ENCODE results near the gene EFNA4.
A peak's percentile ranks its signal among the peaks of the same experiment; 100 is the strongest.

The EFNA4 gene

DNA sequence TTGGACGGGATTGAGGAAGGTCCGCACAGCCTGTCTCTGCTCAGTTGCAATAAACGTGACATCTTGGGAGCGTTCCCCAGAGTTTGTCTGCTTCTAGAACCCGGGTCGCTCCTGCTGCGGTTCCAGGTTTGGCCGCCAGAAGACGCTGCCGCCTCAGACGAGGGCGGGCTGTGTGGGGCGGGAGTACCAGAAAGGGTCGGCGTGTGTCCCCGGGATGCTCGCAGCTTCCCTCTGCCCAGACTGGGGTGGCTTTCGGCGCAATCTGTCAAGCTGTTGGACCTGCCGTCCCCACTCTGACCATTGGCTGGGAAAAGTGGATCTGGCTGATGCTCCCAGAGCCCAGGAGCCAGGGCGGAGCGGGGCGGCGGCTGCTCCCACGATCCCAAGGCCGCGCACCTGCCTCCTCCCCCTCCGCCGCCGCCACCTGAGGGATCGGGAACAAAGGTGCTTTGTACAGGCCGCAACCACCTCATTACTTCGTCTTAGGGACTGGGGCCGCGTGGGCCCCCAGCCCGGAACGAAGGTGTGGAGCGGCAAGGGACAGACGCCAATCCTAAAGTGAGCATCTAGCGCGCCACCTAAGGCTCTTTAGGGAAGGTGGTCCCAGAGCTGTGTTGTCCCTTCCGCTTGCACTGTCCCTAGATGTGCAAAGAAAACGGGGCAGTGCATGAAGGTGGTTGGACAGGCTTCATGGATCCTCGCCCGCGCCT, 683 bp upstream of the EFNA4 start (continued):
- TF ChIP-seq ZBTB26 (tag by site-specific recombination; optimal IDR thresholded peaks at IDR 0.05) (no peak), ZNF10 (tag by site-specific recombination; IDR thresholded peaks at IDR 0.05) (no peak), ZNF677 (tag by site-specific recombination; IDR thresholded peaks at IDR 0.05) (no peak), ZNF37A (tag by site-specific recombination; IDR thresholded peaks at IDR 0.05) (no peak), ZNF521 (tag by site-specific recombination; IDR thresholded peaks at IDR 0.05) (no peak), ZNF394 (tag by site-specific recombination; IDR thresholded peaks at IDR 0.05; ENCODE audit: borderline replicate concordance) (peak; percentile 26; the same call in 1 of the 2 replicates), ZNF157 (tag by site-specific recombination; IDR thresholded peaks at IDR 0.05) (no peak), MYNN (tag by site-specific recombination; IDR thresholded peaks at IDR 0.05; ENCODE audit: borderline replicate concordance) (no peak), INSM2 (tag by site-specific recombination; IDR thresholded peaks at IDR 0.05) (no peak), ZNF791 (tag by site-specific recombination; IDR thresholded peaks at IDR 0.05) (no peak), ZNF501 (tag by site-specific recombination; IDR thresholded peaks at IDR 0.05) (no peak), REST (tag by site-specific recombination; IDR thresholded peaks at IDR 0.05) (no peak), KLF1 (tag by site-specific recombination; IDR thresholded peaks at IDR 0.05) (peak; percentile 65; the same call in 1 of the 2 replicates), ZNF639 (tag by site-specific recombination; IDR thresholded peaks at IDR 0.05) (no peak), ZNF776 (tag by site-specific recombination; IDR thresholded peaks at IDR 0.05; ENCODE audit: borderline replicate concordance) (no peak), ZNF843 (tag by site-specific recombination; IDR thresholded peaks at IDR 0.05) (no peak), ZNF473 (tag by site-specific recombination; IDR thresholded peaks at IDR 0.05) (no peak), HOXC10 (CRISPR knock-in tag; IDR thresholded peaks at IDR 0.05) (no peak), ZSCAN23 (tag by site-specific recombination; IDR thresholded peaks at IDR 0.05) (no peak), BCL11B (tag by site-specific recombination; IDR thresholded peaks at IDR 0.05; ENCODE audit: low read depth) (no peak), BCL11A (tag by site-specific recombination; IDR thresholded peaks at IDR 0.05; ENCODE audit: low read depth) (no peak), ZNF366 (tag by site-specific recombination; conservative IDR thresholded peaks at IDR 0.05) (0 out of 2 replicates have a peak, but pooled peaks have one; percentile 2), MEIS1 (CRISPR knock-in tag; IDR thresholded peaks at IDR 0.05; ENCODE audit: borderline replicate concordance) (no peak), ZNF146 (tag by site-specific recombination; IDR thresholded peaks at IDR 0.05) (no peak), ZNF19 (tag by site-specific recombination; IDR thresholded peaks at IDR 0.05; ENCODE audit: low read depth) (no peak), ZNF202 (tag by site-specific recombination; IDR thresholded peaks at IDR 0.05; ENCODE audit: borderline replicate concordance) (no peak), ZNF560 (tag by site-specific recombination; IDR thresholded peaks at IDR 0.05; ENCODE audit: borderline replicate concordance) (no peak), ZNF658 (tag by site-specific recombination; IDR thresholded peaks at IDR 0.05) (no peak)
- TF ChIP-seq, protein P1, sequence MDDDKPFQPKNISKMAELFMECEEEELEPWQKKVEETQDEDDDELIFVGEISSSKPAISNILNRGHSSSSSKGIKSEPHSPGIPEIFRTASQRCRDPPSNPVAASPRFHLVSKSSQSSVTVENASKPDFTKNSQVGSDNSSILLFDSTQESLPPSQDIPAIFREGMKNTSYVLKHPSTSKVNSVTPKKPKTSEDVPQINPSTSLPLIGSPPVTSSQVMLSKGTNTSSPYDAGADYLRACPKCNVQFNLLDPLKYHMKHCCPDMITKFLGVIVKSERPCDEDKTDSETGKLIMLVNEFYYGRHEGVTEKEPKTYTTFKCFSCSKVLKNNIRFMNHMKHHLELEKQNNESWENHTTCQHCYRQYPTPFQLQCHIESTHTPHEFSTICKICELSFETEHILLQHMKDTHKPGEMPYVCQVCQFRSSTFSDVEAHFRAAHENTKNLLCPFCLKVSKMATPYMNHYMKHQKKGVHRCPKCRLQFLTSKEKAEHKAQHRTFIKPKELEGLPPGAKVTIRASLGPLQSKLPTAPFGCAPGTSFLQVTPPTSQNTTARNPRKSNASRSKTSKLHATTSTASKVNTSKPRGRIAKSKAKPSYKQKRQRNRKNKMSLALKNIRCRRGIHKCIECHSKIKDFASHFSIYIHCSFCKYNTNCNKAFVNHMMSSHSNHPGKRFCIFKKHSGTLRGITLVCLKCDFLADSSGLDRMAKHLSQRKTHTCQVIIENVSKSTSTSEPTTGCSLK (tag by site-specific recombination; IDR thresholded peaks at IDR 0.05), result no peak
- TF ChIP-seq, protein P2, sequence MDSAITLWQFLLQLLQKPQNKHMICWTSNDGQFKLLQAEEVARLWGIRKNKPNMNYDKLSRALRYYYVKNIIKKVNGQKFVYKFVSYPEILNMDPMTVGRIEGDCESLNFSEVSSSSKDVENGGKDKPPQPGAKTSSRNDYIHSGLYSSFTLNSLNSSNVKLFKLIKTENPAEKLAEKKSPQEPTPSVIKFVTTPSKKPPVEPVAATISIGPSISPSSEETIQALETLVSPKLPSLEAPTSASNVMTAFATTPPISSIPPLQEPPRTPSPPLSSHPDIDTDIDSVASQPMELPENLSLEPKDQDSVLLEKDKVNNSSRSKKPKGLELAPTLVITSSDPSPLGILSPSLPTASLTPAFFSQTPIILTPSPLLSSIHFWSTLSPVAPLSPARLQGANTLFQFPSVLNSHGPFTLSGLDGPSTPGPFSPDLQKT (IDR thresholded peaks at IDR 0.05; ENCODE audit: borderline replicate concordance, low read depth, low read length), result no peak
